Spleen (tissue), 7 donors: Measurements from ENCODE around the gene OXGR1.

ENCODE experiments used
- CTCF ChIP-seq, 11 experiments: fragments of 200-600 bp in 7 of 11; fragments of 450-650 bp in 4 of 11; sonication (generic) in 4 of 11; IDR thresholded peaks in 8 of 11; conservative IDR thresholded peaks in 3 of 11; 1 replicate in 7 of 11; 2 replicates in 4 of 11; pipeline versions ENCODE4 v1.4.0 to v1.8.0; 2016 to 2021; ENCODE audit warnings: antibody characterized with exemption in 11 of 11, inconsistent platforms in 4 of 11, mild to moderate bottlenecking in 1 of 11
- POLR2AphosphoS5 ChIP-seq, 3 donors: sonication (generic); formaldehyde crosslinking; IDR thresholded peaks; one replicate each; pipeline ENCODE4 v1.5.1; 2017; ENCODE audit warnings: antibody characterized with exemption in 3 of 3
- donor health status: DM: no; HTN: no; CAD: no; lungs with moderate emphysema.
- donor health status: DM: no; HTN: no; CAD: no.
- donor health status: DM: no; HTN: no; CAD: no.

- TF ChIP-seq POLR2AphosphoS5 (IDR thresholded peaks at IDR 0.05) (no peak), CTCF (IDR thresholded peaks at IDR 0.05 in 8 of 11, conservative IDR thresholded peaks at IDR 0.05 in 3 of 11) (no peak)
Observed at GRCh38 chr13:96947343-96947910, 46.8 kb downstream of the OXGR1 start.
